GM19043 (cell line): ENCODE results near the gene NKAIN2.
"Not testable (repeated sequence)": the region's sequence is repeated elsewhere in the genome, so short reads cannot be mapped to it uniquely, and the experiment has no call there.

ENCODE experiments used
- ATAC-seq: cut with Tn5 transposase; IDR thresholded peaks from one replicate; pipeline ENCODE4 v1.9.1; 2021; ENCODE audit warnings: low read depth; ENCODE audit not compliant: unreplicated experiment

Gene NKAIN2

GRCh38 chr6:123956492-123957139, 153.0 kb downstream of the NKAIN2 start:
- ATAC-seq = no peak

- no peak for ATAC-seq
Observed at GRCh38 chr6:123962508-123962907, 158.8 kb downstream of the NKAIN2 start.

GRCh38 chr6:123965894-123966293, 162.2 kb downstream of the NKAIN2 start:
- ATAC-seq = no peak

GRCh38 chr6:123966618-123967017, 163.0 kb downstream of the NKAIN2 start:
- ATAC-seq = no peak

- no peak for ATAC-seq
Observed at GRCh38 chr6:123967905-123968304, 164.2 kb downstream of the NKAIN2 start.

GRCh38 chr6:123972600-123973294, 169.1 kb downstream of the NKAIN2 start:
- ATAC-seq = no peak

GRCh38 chr6:123980311-123980710, 176.6 kb downstream of the NKAIN2 start:
- no peak for ATAC-seq

- ATAC-seq = no peak
Observed at GRCh38 chr6:123986938-123987337, 183.3 kb downstream of the NKAIN2 start.

GRCh38 chr6:123989918-123990317, 186.3 kb downstream of the NKAIN2 start:
- ATAC-seq = not testable (repeated sequence)

- no peak for ATAC-seq
Observed at GRCh38 chr6:123990376-123990775, 186.7 kb downstream of the NKAIN2 start.

- no peak for ATAC-seq
Observed at GRCh38 chr6:123994168-123994567, 190.5 kb downstream of the NKAIN2 start.

GRCh38 chr6:123994891-123995635, 191.4 kb downstream of the NKAIN2 start:
- no peak for ATAC-seq

GRCh38 chr6:123997223-123997622, 193.6 kb downstream of the NKAIN2 start:
- ATAC-seq = no peak

GRCh38 chr6:124002377-124003081, 198.9 kb downstream of the NKAIN2 start:
- no peak for ATAC-seq

- ATAC-seq = no peak
Observed at GRCh38 chr6:124007266-124007665, 203.6 kb downstream of the NKAIN2 start.

GRCh38 chr6:124008000-124008987, 204.6 kb downstream of the NKAIN2 start:
- no peak for ATAC-seq

- no peak for ATAC-seq
Observed at GRCh38 chr6:124008988-124009765, 205.5 kb downstream of the NKAIN2 start.

- no peak for ATAC-seq
Observed at GRCh38 chr6:124010574-124010973, 206.9 kb downstream of the NKAIN2 start.

GRCh38 chr6:124011180-124011579, 207.5 kb downstream of the NKAIN2 start:
- no peak for ATAC-seq
